NOMO-1 (cell line): ENCODE data around the gene PAIP1.
A peak's percentile ranks its signal among the peaks of the same experiment; 100 is the strongest.
"Not testable (repeated sequence)": the region's sequence is repeated elsewhere in the genome, so short reads cannot be mapped to it uniquely, and the experiment has no call there.

Source experiments
- DNase-seq, 2 experiments: peaks; one replicate each; lab custom pipeline; 2025; ENCODE audit not compliant: unreplicated experiment in 2 of 2; lab: John Stamatoyannopoulos, UW

PAIP1 gene

GRCh38 chr5:43556857-43557542 lies at the start of gene PAIP1:
PAIP1 (minus strand) TSS chr5:43557077; CDS start chr5:43556846, 231 bp downstream.
- peak; percentile 92 to 98 for DNase-seq

GRCh38 chr5:43606351-43606750 lies 49.5 kb upstream of the PAIP1 start:
- no peak for DNase-seq

GRCh38 chr5:43604699-43605098 lies 47.8 kb upstream of the PAIP1 start:
- no peak for DNase-seq

GRCh38 chr5:43603344-43604217 lies 46.7 kb upstream of the PAIP1 start:
- peak; percentile 99 for DNase-seq

GRCh38 chr5:43602461-43603343 lies 45.8 kb upstream of the PAIP1 start, which contains the start of gene NNT:
NNT (plus strand) TSS chr5:43603180; CDS start chr5:43609196, 6,016 bp downstream.
- DNase-seq: peak; percentile 85 to 91

GRCh38 chr5:43601454-43602260 lies 44.8 kb upstream of the PAIP1 start:
- DNase-seq: peak in 1 of 2 experiments; percentile 68

- DNase-seq: not testable (repeated sequence)
Measured at GRCh38 chr5:43598927-43599326, 42.0 kb upstream of the PAIP1 start.

- DNase-seq: peak in 1 of 2 experiments; percentile 53
Measured at GRCh38 chr5:43592363-43592762, 35.5 kb upstream of the PAIP1 start.

- DNase-seq: no peak
Measured at GRCh38 chr5:43590700-43591099, 33.8 kb upstream of the PAIP1 start.

- DNase-seq: no peak
Measured at GRCh38 chr5:43589310-43589709, 32.4 kb upstream of the PAIP1 start.

GRCh38 chr5:43588842-43589241 lies 32.0 kb upstream of the PAIP1 start:
- no peak for DNase-seq

- no peak for DNase-seq
Measured at GRCh38 chr5:43584166-43584699, 27.4 kb upstream of the PAIP1 start.

- DNase-seq: no peak
Measured at GRCh38 chr5:43583724-43584123, 26.8 kb upstream of the PAIP1 start.

- DNase-seq: peak in 1 of 2 experiments; percentile 37
Measured at GRCh38 chr5:43582082-43583005, 25.5 kb upstream of the PAIP1 start.

- DNase-seq: no peak
Measured at GRCh38 chr5:43581398-43581797, 24.5 kb upstream of the PAIP1 start.

- DNase-seq: not testable (repeated sequence)
Measured at GRCh38 chr5:43580402-43581210, 23.7 kb upstream of the PAIP1 start.

- no peak for DNase-seq
Measured at GRCh38 chr5:43573058-43573457, 16.2 kb upstream of the PAIP1 start.

- no peak for DNase-seq
Measured at GRCh38 chr5:43572357-43572756, 15.5 kb upstream of the PAIP1 start.
